NK-92 treated with Interleukin-12 subunit alpha and Interleukin-12 subunit beta, amount 100 ng/mL, for 24 hours (cell line): Measurements from ENCODE around the gene CNTFR.

ENCODE experiments used
- DNase-seq: peaks from one replicate; lab custom pipeline; 2025; lab: John Stamatoyannopoulos, UW

The CNTFR gene

GRCh38 chr9:34590381-34591247 is 1.1 kb upstream of the CNTFR start:
- DNase-seq = no peak

GRCh38 chr9:34588671-34589635 is 571 bp downstream of the CNTFR start:
- DNase-seq = no peak

- no peak for DNase-seq
These were observed 2.3 kb downstream of the CNTFR start for GRCh38 chr9:34587271-34587670.

- no peak for DNase-seq
These were observed 3.4 kb downstream of the CNTFR start for GRCh38 chr9:34585946-34586669.

GRCh38 chr9:34584970-34585369 is 4.6 kb downstream of the CNTFR start:
- DNase-seq = no peak

GRCh38 chr9:34582787-34583186 is 6.7 kb downstream of the CNTFR start:
- DNase-seq = no peak

GRCh38 chr9:34581318-34581717 is 8.2 kb downstream of the CNTFR start:
- no peak for DNase-seq

GRCh38 chr9:34580358-34580757 is 9.2 kb downstream of the CNTFR start:
- no peak for DNase-seq

GRCh38 chr9:34579808-34580163 is 9.7 kb downstream of the CNTFR start:
- no peak for DNase-seq

GRCh38 chr9:34579104-34579807 is 10.3 kb downstream of the CNTFR start:
- DNase-seq = no peak

- DNase-seq = no peak
These were observed 11.1 kb downstream of the CNTFR start for GRCh38 chr9:34578241-34579103.

- DNase-seq = no peak
These were observed 11.9 kb downstream of the CNTFR start for GRCh38 chr9:34577400-34578240.

GRCh38 chr9:34576597-34577399 is 12.7 kb downstream of the CNTFR start:
- DNase-seq = no peak

- no peak for DNase-seq
These were observed 13.5 kb downstream of the CNTFR start for GRCh38 chr9:34575862-34576596.

GRCh38 chr9:34575241-34575640 is 14.3 kb downstream of the CNTFR start:
- DNase-seq = no peak

- no peak for DNase-seq
These were observed 15.0 kb downstream of the CNTFR start for GRCh38 chr9:34574571-34574970.

GRCh38 chr9:34573599-34574325 is 15.8 kb downstream of the CNTFR start:
- no peak for DNase-seq
